IMR-90 (cell line): ENCODE data around the gene RTCA. TPM values are rescaled to one million over a fixed set of nuclear protein-coding genes. Genes with fewer than 3 reads are reported as not detected.

ENCODE experiments used
- ATAC-seq: fragments of 200-7000 bp; cut with Tn5 transposase; 2 replicates; pipeline ENCODE4 v1.9.1; 2020; ENCODE audit warnings: low read depth, mild to moderate bottlenecking, moderate library complexity
- BruUV-seq: library from RNA; stranded (reverse); fragments of 400-500 nt; replicated peaks from 2 replicates; lab custom pipeline; 2021; lab: Mats Ljungman, UMichigan
- CTCF ChIA-PET: fragments of 300-600 bp; formaldehyde crosslinking; extraction: SDS; loops from one replicate; lab custom pipeline; 2021; ENCODE audit warnings: antibody characterized with exemption; lab: Yijun Ruan, JAX
- POLR2A ChIA-PET: fragments of 300-600 bp; sonication (Branson Sonifier 250); formaldehyde crosslinking; loops from one replicate; lab custom pipeline; 2022; ENCODE audit warnings: antibody characterized with exemption; ENCODE audit not compliant: unreplicated experiment; lab: Charles Lee
- DNase-seq: peaks from one replicate; pipeline ENCODE4 v3.0.0; 2013
- H2AFZ ChIP-seq: replicated peaks from 2 replicates; pipeline ENCODE3; 2013; ENCODE audit warnings: low read length, mild to moderate bottlenecking; ENCODE audit not compliant: poor library complexity
- H2AK5ac ChIP-seq: 2 replicates; pipeline ENCODE4 v1.6.1; 2013; ENCODE audit warnings: low read depth, low read length, inconsistent platforms
- H2AK9ac ChIP-seq: replicated peaks from 2 replicates; pipeline ENCODE3; 2013; ENCODE audit warnings: mild to moderate bottlenecking, low read depth, low read length, moderate library complexity; ENCODE audit not compliant: poor library complexity
- H2BK120ac ChIP-seq: 2 replicates; pipeline ENCODE4 v1.6.1; 2013; ENCODE audit warnings: low read depth, low read length, inconsistent platforms
- H2BK15ac ChIP-seq: 3 replicates; pipeline ENCODE4 v1.6.1; 2013; ENCODE audit warnings: low read depth, low read length, inconsistent platforms
- H2BK20ac ChIP-seq: 2 replicates; pipeline ENCODE4 v1.6.1; 2013; ENCODE audit warnings: low read depth, mild to moderate bottlenecking, inconsistent platforms, low read length, moderate library complexity
- H2BK5ac ChIP-seq: 2 replicates; pipeline ENCODE4 v1.6.1; 2013; ENCODE audit warnings: mild to moderate bottlenecking, low read depth, low read length, inconsistent platforms; ENCODE audit not compliant: poor library complexity, severe bottlenecking
- H3K14ac ChIP-seq: replicated peaks from 2 replicates; pipeline ENCODE4 v1.6.1; 2013; ENCODE audit warnings: low read depth, low read length, inconsistent platforms
- H3K18ac ChIP-seq: 2 replicates; pipeline ENCODE4 v1.6.1; 2013; ENCODE audit warnings: low read depth, low read length, control low read depth
- H3K23ac ChIP-seq: 2 replicates; pipeline ENCODE4 v1.6.1; 2013; ENCODE audit warnings: low read depth, low read length, inconsistent platforms
- H3K27ac ChIP-seq: 2 replicates; pipeline ENCODE4 v1.5.1; 2013; ENCODE audit warnings: mild to moderate bottlenecking, control low read depth, low read length; ENCODE audit not compliant: insufficient read depth
- H3K27me3 ChIP-seq: 2 replicates; pipeline ENCODE4 v1.6.1; 2013; ENCODE audit warnings: low read length; ENCODE audit not compliant: control insufficient read depth, insufficient read depth
- H3K36me3 ChIP-seq: 2 replicates; pipeline ENCODE4 v1.6.1; 2013; ENCODE audit warnings: low read length, mixed read lengths; ENCODE audit not compliant: control insufficient read depth, insufficient read depth
- H3K4ac ChIP-seq: 2 replicates; pipeline ENCODE4 v1.6.1; 2013; ENCODE audit warnings: low read depth, low read length, inconsistent platforms
- H3K4me1 ChIP-seq: 2 replicates; pipeline ENCODE4 v1.6.1; 2013; ENCODE audit warnings: low read length, mixed read lengths; ENCODE audit not compliant: control insufficient read depth, insufficient read depth
- H3K4me2 ChIP-seq: 2 replicates; pipeline ENCODE4 v1.6.1; 2013; ENCODE audit warnings: low read depth, mild to moderate bottlenecking, control low read depth, low read length, moderate library complexity
- H3K4me3 ChIP-seq: 2 replicates; pipeline ENCODE4 v1.5.1; 2013; ENCODE audit warnings: low read depth, mild to moderate bottlenecking, control low read depth, low read length, moderate library complexity; ENCODE audit not compliant: insufficient read depth
- H3K56ac ChIP-seq: 2 replicates; pipeline ENCODE4 v1.6.1; 2013; ENCODE audit warnings: low read length, inconsistent platforms; ENCODE audit not compliant: insufficient read depth; ENCODE audit errors: extremely low read depth
- H3K79me1 ChIP-seq, 2 experiments: 2 replicates each; pipeline ENCODE4 v1.6.1; 2013; ENCODE audit warnings: low read length in 2 of 2, inconsistent platforms in 1 of 2, low read depth in 1 of 2
- H3K9ac ChIP-seq: 2 replicates; pipeline ENCODE4 v1.6.1; 2013; ENCODE audit warnings: low read depth, low read length, control low read depth
- H3K9me1 ChIP-seq: 2 replicates; pipeline ENCODE4 v1.6.1; 2013; ENCODE audit warnings: low read length, inconsistent platforms; ENCODE audit not compliant: insufficient read depth
- H3K9me3 ChIP-seq: 2 replicates; pipeline ENCODE4 v1.6.1; 2013; ENCODE audit warnings: low read length; ENCODE audit not compliant: control insufficient read depth, insufficient read depth
- H4K20me1 ChIP-seq: 2 replicates; pipeline ENCODE4 v1.6.1; 2013; ENCODE audit warnings: low read length, inconsistent platforms; ENCODE audit not compliant: insufficient read depth
- H4K5ac ChIP-seq: 2 replicates; pipeline ENCODE4 v1.6.1; 2013; ENCODE audit warnings: mild to moderate bottlenecking, low read depth, low read length, control low read depth
- H4K8ac ChIP-seq, 2 experiments: 2 replicates each; pipeline ENCODE4 v1.6.1; 2013; ENCODE audit warnings: low read depth in 2 of 2, low read length in 2 of 2, control low read depth in 1 of 2, inconsistent platforms in 1 of 2
- H4K91ac ChIP-seq: 2 replicates; pipeline ENCODE4 v1.6.1; 2013; ENCODE audit warnings: low read depth, low read length, inconsistent platforms; ENCODE audit not compliant: insufficient read depth
- USF2 ChIP-seq: fragments of 150-350 bp; IDR thresholded peaks from 2 replicates; pipeline ENCODE4 v1.6.1; 2017; ENCODE audit warnings: mild to moderate bottlenecking, antibody characterized with exemption, low read length, low read depth
- dilution Hi-C: fragments of 300-500 bp; cut with HindIII; formaldehyde crosslinking; loops from one replicate; pipeline ENCODE4 v1.14.3; 2018; ENCODE audit warnings: low sequenced_read_pairs; ENCODE audit not compliant: unreplicated experiment
- in situ Hi-C: fragments of 300-500 bp; cut with MboI; formaldehyde crosslinking; loops from 3 replicates; pipeline ENCODE4 v1.14.3; 2019; ENCODE audit warnings: low sequenced_read_pairs, inconsistent platforms, mixed read lengths
- intact Hi-C: fragments of 100-400 bp; cut with micrococcal nuclease; formaldehyde crosslinking; loops from 2 replicates; pipeline ENCODE4 v1.10.0; 2022
- polyA plus RNA-seq, 3 experiments: library from polyadenylated mRNA; depleted of rRNA; stranded (reverse); fragments of >200 nt; gene quantifications; 2 replicates each; pipeline ENCODE4 v1.2.3, GENCODE V29; 2012; ENCODE audit warnings: low replicate concordance in 1 of 3
- total RNA-seq: library from RNA; depleted of rRNA; stranded (reverse); fragments of >200 nt; gene quantifications from 2 replicates; pipeline ENCODE4 v1.2.3, GENCODE V29; 2012

RTCA gene
- total and polyA plus RNA-seq, 2 of the 4 experiments (the other 2 are of a cell fraction) = 26.9 to 29.6 TPM

DNA sequence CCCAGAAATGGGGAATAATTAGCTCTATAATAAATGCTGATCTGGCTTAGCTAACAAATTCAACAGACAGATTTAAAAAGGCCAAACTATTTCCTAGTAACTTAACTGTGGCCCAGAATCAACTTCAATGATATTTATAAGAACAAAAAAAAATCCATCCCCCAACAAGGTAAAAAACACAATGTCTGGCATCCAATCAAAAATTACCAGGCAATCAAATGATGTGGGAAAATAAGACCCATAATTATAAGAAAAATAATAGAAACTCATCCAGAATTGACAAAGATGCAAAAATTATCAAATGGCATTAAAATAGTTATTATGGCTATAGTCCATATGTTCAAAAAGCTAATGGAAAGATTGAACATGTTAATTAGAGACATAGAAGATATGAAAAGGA is 43.8 kb downstream of the RTCA start:
- Histone ChIP-seq H2AFZ (no peak overlapping the region), H4K5ac (no peak overlapping the region), H3K27me3 (peaks cover 2% of the 10 kb centered on the region; the same call in 1 of the 2 replicates), H3K9ac (no peak overlapping the region), H3K9me3 (no peaks in the 10 kb centered on the region), H2BK15ac (no peak overlapping the region), H3K56ac (no peak overlapping the region), H2AK9ac (no peak overlapping the region), H3K36me3 (no peaks in the 10 kb centered on the region), H3K4me1 (no peaks in the 10 kb centered on the region), H4K91ac (no peak overlapping the region), H4K20me1 (no peaks in the 10 kb centered on the region), H4K8ac (no peak overlapping the region), H3K27ac (no peak overlapping the region), H2BK120ac (no peak overlapping the region), H2AK5ac (no peak overlapping the region), H3K4me3 (no peak overlapping the region), H3K14ac (no peak overlapping the region), H3K79me1 (no peaks in the 10 kb centered on the region), H3K23ac (no peak overlapping the region), H3K4me2 (no peak overlapping the region), H3K18ac (no peak overlapping the region), H3K4ac (no peak overlapping the region), H3K9me1 (no peaks in the 10 kb centered on the region), H2BK20ac (no peak overlapping the region), H2BK5ac (no peak overlapping the region)
- BruUV-seq = no TSS peak
- dilution Hi-C loops (no loop called here), in situ Hi-C loops (no loop called here), intact Hi-C loops (no loop called here)
- CTCF ChIA-PET = interaction anchor here (0.5 kb wide), 1 partner anchor 10 kb away, joined by 3 read pairs; no protein-coding TSS in a partner anchor
- TF ChIP-seq USF2 = no peak
- ATAC-seq (no peak), DNase-seq (no peak)
- POLR2A ChIA-PET = no interaction called here
